Heart left ventricle (tissue), 16 donors: Measurements from ENCODE around the gene MED1. TPM values are rescaled to one million over a fixed set of nuclear protein-coding genes. Genes with fewer than 3 reads are reported as not detected.

Experiments
- ATAC-seq, 4 donors: fragments of 200-7000 bp; cut with Tn5 transposase; one replicate each; pipeline ENCODE4 v1.9.1; 2020 to 2022; ENCODE audit warnings: moderate library complexity in 4 of 4, mild to moderate bottlenecking in 3 of 4, moderate number of reproducible peaks in 1 of 4
- DNase-seq, 5 donors: peaks; one replicate each; pipeline ENCODE4 v3.0.0-alpha.2; 2020
- H3K27ac ChIP-seq, 12 donors: fragments of 200-600 bp; sonication (generic) in 4 of 12; one replicate each; pipeline versions ENCODE4 v1.5.0 to v1.8.0; 2016 to 2022; ENCODE audit warnings: mild to moderate bottlenecking in 2 of 12
- H3K27me3 ChIP-seq, 9 donors: fragments of 200-600 bp; sonication (generic) in 2 of 9; one replicate each; pipeline versions ENCODE4 v1.5.1 to v1.8.0; 2016 to 2022; ENCODE audit warnings: mild to moderate bottlenecking in 3 of 9
- H3K36me3 ChIP-seq, 9 donors: fragments of 200-600 bp; sonication (generic) in 2 of 9; one replicate each; pipeline versions ENCODE4 v1.5.0 to v1.8.0; 2018 to 2022; ENCODE audit warnings: mild to moderate bottlenecking in 2 of 9
- H3K4me1 ChIP-seq, 12 donors: fragments of 200-600 bp; sonication (generic) in 4 of 12; one replicate each; pipeline versions ENCODE4 v1.5.0 to v1.8.0; 2016 to 2022; ENCODE audit warnings: mild to moderate bottlenecking in 3 of 12
- H3K4me3 ChIP-seq, 12 donors: fragments of 200-600 bp; sonication (generic) in 4 of 12; one replicate each; pipeline versions ENCODE4 v1.5.0 to v1.8.0; 2017 to 2022; ENCODE audit warnings: mild to moderate bottlenecking in 9 of 12, moderate library complexity in 4 of 12
- H3K9me3 ChIP-seq, 12 donors: fragments of 200-600 bp; sonication (generic) in 4 of 12; one replicate each; pipeline versions ENCODE4 v1.5.0 to v1.8.0; 2016 to 2022; ENCODE audit warnings: mild to moderate bottlenecking in 1 of 12
- POLR2A ChIP-seq, 2 donors: fragments of 450-650 bp; IDR thresholded peaks; one replicate each; pipeline ENCODE4 v1.6.1; 2017; ENCODE audit warnings: antibody characterized with exemption in 2 of 2, mild to moderate bottlenecking in 2 of 2, moderate library complexity in 2 of 2
- WGBS, 4 donors: extraction: QIAGEN DNeasy Blood & Tissue Kit in 2 of 4; methylation state at CpG; one replicate each; pipeline versions ENCODE4 v1.1.5 to v1.1.7; 2013 to 2018; 5-methylcytosine and 5-hydroxymethylcytosine counted together
- intact Hi-C, 10 donors: fragments of 100-400 bp; cut with DNase I; formaldehyde crosslinking; loops; one replicate each; pipeline versions ENCODE4 v1.11.1 to v1.14.2; 2022
- polyA plus RNA-seq, 2 donors: library from polyadenylated mRNA; stranded (reverse); fragments of 200-250 nt; gene quantifications; one replicate each; pipeline ENCODE4 v1.2.3, GENCODE V29; 2013
- total RNA-seq, 9 donors: library from RNA; depleted of rRNA in 2 of 9; stranded (reverse); fragments of >200 nt in 2 of 9; fragmentation: NEBNext Ultra II Directional in 3 of 9; extraction: Animal tissue kit (Norgen Biotek cat#: 25700) in 3 of 9; gene quantifications; one replicate each; pipeline versions ENCODE4 v1.1.0 to v1.2.4, GENCODE V29; 2016 to 2023
- TF ChIP-seq, protein P1 (sequence below), 12 donors: fragments of 200-600 bp; sonication (generic) in 4 of 12; IDR thresholded peaks; one replicate each; pipeline versions ENCODE4 v1.5.0 to v1.8.0; 2018 to 2022; ENCODE audit warnings: antibody characterized with exemption in 12 of 12, mild to moderate bottlenecking in 5 of 12
- donor health status: ischemic (EF 13 %, LVEDD 7.1; RV severe dilation, severe dysfunction).
- donor health status: healthy with polysubstance abuse.
- donor health status: DM: no; HTN: yes; CAD: no.
- donor health status: DM: no; HTN: no; CAD: no.
- donor health status: ischemic (EF 25% LVEDD 6.9; RV normal size, moderate dysfunction).
- donor health status: ischemic (EF 25% LVEDD 5.7; RV mildly dilated, moderate dysfunction).
- donor health status: healthy.
- donor health status: DM: yes; HTN: yes; CAD: no.
- donor health status: ischemic (EF 35%, LVEDD 5.7; RV mildly dilated, moderate dysfunction).
- donor health status: nonischemic (EF 11% LVEDD 7.7; RV severe dilation, severe dysfunction).
- donor health status: DM: yes; HTN: yes; CAD: no.
- donor health status: PGD.
- donor health status: ischemic (EF 29% LVEDD 5.4; RV normal size, mild dysfunction).
- donor health status: nonischemic (EF 23%, LVEDD 6.1; RV moderate dilation, normal function).

MED1 gene
- total and polyA plus RNA-seq, 11 donors, result 7.2 to 29.4 (median 20.5) TPM

DNA sequence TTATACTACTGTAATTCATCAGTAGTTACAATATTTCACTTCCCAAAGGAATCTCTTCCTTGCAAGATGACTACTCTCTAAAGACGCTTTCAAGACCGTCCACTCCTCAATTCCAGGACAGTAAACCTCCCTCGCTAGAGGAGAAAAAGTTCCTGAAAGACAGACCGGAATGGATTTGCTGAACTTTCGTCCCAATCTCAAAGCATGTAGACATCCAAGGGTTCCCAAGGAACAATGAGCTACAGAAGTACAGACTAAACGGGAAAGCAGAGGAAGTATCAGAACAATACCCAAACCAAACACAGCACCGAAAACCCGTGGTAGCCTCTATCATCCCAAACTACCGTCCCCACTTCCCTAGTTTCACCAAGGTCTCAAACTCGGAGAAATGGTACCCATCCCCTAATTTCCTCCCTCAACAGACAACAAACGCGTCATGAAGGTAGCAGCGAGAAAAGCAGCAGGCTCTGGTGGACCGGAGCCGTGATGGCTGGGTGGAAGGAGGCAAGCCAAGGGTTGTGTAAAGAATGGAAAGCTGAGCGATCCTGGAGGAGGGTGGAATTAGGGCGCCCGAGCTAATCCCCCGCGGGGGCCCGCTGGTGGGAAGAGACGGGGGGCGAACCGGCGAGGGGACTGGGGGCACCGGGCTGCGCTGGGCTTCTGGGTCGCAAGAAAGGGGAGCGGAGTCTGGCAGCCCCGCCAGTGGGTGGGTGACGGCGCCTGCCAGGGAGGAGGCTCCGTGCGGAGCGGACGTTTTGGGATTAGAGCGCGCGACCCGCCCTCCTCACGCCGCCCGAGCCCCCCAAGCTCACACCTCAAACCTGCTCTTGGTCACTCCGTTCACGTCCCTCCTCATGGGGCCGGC, 50.3 kb downstream of the MED1 start:
- no peak for TF ChIP-seq POLR2A (IDR thresholded peaks at IDR 0.05)
- peaks cover 0 to 12% (median 3%) of the 10 kb centered on the region in 9 donors for H3K36me3 ChIP-seq
- DNase-seq, result peak in 3 of 5 donors; percentile 29 to 62 (median 33)
- H3K4me1 ChIP-seq, result peaks cover 0 to 30% (median 20%) of the 10 kb centered on the region in 12 donors
- intact Hi-C loops, result loop anchor here in 3 of 10 donors (5.0 to 10.0 kb wide), 2 partner anchors 126 to 128 kb away; no protein-coding TSS in a partner anchor
- H3K4me3 ChIP-seq, result peak overlapping the region; percentile 54 to 99 (median 91)
- no peaks in the 10 kb centered on the region for H3K9me3 ChIP-seq
- peak in 3 of 4 donors; percentile 1 to 9 (median 6) for ATAC-seq
- no peaks in the 10 kb centered on the region for H3K27me3 ChIP-seq
- 0 to 1% (median 1%) methylated on average over 37 to 46 of the region's 46 CpGs for WGBS, 4 donors
- H3K27ac ChIP-seq, result peak overlapping the region; percentile 77 to 96 (median 88)

- H3K4me3 ChIP-seq, result peak overlapping the region in 9 of 12 donors; percentile 75 to 99 (median 95)
- peaks cover 0 to 3% (median 0%) of the 10 kb centered on the region in 9 donors for H3K36me3 ChIP-seq
- no peaks in the 10 kb centered on the region for H3K27me3 ChIP-seq
- peaks cover 0 to 30% (median 20%) of the 10 kb centered on the region in 12 donors for H3K4me1 ChIP-seq
- intact Hi-C loops, result loop anchor here in 5 of 10 donors (5.0 to 10.0 kb wide), 4 partner anchors 95 to 155 kb away; no protein-coding TSS in a partner anchor
- DNase-seq, result no peak
- WGBS, 4 donors, result 47 to 59% (median 53%) methylated on average over 4 of the region's 4 CpGs
- ATAC-seq, result no peak
- TF ChIP-seq, protein P1, sequence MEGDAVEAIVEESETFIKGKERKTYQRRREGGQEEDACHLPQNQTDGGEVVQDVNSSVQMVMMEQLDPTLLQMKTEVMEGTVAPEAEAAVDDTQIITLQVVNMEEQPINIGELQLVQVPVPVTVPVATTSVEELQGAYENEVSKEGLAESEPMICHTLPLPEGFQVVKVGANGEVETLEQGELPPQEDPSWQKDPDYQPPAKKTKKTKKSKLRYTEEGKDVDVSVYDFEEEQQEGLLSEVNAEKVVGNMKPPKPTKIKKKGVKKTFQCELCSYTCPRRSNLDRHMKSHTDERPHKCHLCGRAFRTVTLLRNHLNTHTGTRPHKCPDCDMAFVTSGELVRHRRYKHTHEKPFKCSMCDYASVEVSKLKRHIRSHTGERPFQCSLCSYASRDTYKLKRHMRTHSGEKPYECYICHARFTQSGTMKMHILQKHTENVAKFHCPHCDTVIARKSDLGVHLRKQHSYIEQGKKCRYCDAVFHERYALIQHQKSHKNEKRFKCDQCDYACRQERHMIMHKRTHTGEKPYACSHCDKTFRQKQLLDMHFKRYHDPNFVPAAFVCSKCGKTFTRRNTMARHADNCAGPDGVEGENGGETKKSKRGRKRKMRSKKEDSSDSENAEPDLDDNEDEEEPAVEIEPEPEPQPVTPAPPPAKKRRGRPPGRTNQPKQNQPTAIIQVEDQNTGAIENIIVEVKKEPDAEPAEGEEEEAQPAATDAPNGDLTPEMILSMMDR (IDR thresholded peaks at IDR 0.05), result no peak
- no peak for TF ChIP-seq POLR2A (IDR thresholded peaks at IDR 0.05)
- H3K27ac ChIP-seq, result peak overlapping the region in 3 of 12 donors; percentile 82 to 94 (median 93)
- no peaks in the 10 kb centered on the region for H3K9me3 ChIP-seq
Measured at GRCh38 chr17:39399791-39400190, 51.3 kb downstream of the MED1 start.

DNA sequence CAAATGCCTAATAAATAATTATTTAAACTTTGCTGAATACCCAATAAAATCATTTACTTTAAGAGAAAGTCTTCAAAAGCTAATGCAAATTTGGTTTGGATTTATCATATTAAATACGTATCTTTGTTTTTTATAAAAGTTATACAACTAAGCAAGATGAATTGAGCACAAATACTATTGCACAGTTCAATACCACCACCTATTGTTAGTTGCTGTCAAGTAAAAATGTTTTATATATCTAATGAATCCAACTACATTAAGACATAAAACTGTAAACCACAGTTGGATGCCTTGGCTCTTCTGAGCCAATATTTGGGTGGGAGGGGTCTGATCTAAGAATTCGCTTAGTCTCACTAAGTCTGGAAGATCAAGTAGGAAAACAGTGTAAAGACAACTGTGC, 57.3 kb downstream of the MED1 start:
- peak in 2 of 4 donors; percentile 36 to 38 for ATAC-seq
- DNase-seq, result no peak
- H3K27me3 ChIP-seq, result no peaks in the 10 kb centered on the region

DNA sequence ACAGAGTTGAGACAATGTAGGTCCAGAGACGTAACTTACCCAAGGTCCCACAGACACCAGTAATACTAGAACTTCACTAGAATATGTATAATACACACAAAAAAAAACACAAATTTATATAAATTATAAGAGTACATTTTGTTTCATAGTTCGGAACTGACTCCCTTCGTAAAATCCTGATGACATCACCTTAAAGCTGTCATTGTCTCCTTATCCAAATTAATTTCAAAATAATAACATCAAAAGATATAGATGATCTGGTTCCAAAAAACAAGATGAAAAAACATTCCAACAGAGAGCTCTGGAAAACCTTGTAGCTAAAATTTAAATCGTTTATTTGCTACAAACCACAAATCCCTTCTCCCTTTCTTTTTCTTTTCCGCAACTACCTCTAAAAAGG, 59.6 kb downstream of the MED1 start:
- intact Hi-C loops, result loop anchor here in 4 of 10 donors (5.0 to 10.0 kb wide), 4 partner anchors 87 to 147 kb away; no protein-coding TSS in a partner anchor
- no peak overlapping the region for H3K4me3 ChIP-seq
- no peak overlapping the region for H3K27ac ChIP-seq
- peaks cover 0 to 25% (median 12%) of the 10 kb centered on the region in 12 donors for H3K4me1 ChIP-seq
- no peaks in the 10 kb centered on the region for H3K9me3 ChIP-seq
- H3K36me3 ChIP-seq, result peaks cover 0 to 23% (median 4%) of the 10 kb centered on the region in 9 donors
- no peaks in the 10 kb centered on the region for H3K27me3 ChIP-seq
- TF ChIP-seq, protein P1 (IDR thresholded peaks at IDR 0.05), result no peak
- TF ChIP-seq POLR2A (IDR thresholded peaks at IDR 0.05), result no peak
- ATAC-seq, result no peak
- WGBS, 4 donors, result 86 to 92% (median 87%) methylated on average over 5 of the region's 5 CpGs
- no peak for DNase-seq

More for the DNA sequence above, 57.3 kb downstream of the MED1 start:
- Histone ChIP-seq H3K9me3 (no peaks in the 10 kb centered on the region), H3K4me3 (no peak overlapping the region), H3K27ac (no peak overlapping the region), H3K4me1 (peaks cover 0 to 30% (median 14%) of the 10 kb centered on the region in 12 donors), H3K36me3 (peaks cover 0 to 4% (median 0%) of the 10 kb centered on the region in 9 donors)
- TF ChIP-seq, protein P1 (IDR thresholded peaks at IDR 0.05), result peak in 7 of 12 donors; percentile 10 to 47 (median 29)
- TF ChIP-seq POLR2A (IDR thresholded peaks at IDR 0.05), result no peak
- WGBS, 4 donors, result 47 to 56% (median 51%) methylated on average over 2 of the region's 2 CpGs
- intact Hi-C loops, result loop anchor here in 5 of 10 donors (2.0 to 10.0 kb wide), 5 partner anchors 89 to 149 kb away; no protein-coding TSS in a partner anchor
